GM19099 (cell line): ENCODE data around the gene NPHP4.

ENCODE experiments used
- POLR2A ChIP-seq: IDR thresholded peaks from 3 replicates; pipeline ENCODE4 v1.6.1; 2011; ENCODE audit warnings: low read depth; ENCODE audit not compliant: insufficient read length; ENCODE audit errors: extremely low read depth

NPHP4 gene

DNA sequence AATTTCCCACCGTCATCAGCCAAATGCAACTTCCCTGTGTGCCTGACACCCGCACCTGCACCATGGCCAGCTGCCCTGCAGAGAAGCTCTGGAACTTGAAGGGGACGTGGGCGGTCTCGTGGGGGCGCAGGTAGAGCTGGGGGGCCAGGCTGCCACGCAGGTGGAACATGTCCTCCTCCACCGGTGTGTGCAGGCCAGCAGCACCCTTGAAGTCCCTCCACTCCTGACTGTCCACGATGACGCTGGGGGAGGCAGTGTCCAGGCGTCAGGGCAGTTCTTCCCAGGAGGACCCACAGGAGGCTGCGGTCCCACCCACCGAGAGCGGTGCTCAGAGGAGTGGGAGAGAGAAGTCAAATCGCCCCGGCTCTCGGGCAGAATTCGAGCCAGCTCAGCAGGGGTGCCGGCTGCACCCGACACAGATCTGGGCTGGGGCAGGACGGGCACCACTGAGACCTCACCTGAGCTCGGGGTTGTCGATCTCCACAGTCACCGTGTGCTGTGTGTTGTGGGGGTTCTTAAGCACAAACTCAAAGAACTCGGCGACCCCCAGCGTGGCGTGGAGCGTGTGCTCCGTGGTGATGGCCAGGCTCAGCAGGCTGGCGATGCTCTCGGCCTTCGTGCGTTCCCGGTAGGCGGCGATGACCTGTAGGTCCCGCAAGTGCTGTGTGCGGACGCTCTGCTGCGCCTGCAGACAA, 117.7 kb downstream of the NPHP4 start:
- TF ChIP-seq POLR2A = no peak

DNA sequence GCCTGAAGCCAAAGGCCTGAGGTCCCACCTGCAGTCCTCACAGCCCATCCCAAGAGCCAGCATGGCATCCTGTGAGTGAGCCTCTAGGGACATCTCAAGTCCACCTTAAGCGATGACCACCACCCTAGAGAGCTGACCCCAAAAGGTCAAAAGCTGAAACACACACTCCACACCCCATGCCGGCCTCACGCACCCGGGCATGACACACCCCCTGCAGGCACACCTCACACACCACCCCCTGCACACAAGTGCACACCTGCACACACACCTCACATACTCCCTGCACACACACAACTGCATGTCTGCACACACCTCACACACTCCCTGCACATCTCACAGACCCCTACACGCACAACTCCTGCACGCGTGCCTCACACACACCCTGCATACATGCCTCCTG, 118.7 kb downstream of the NPHP4 start:
- no peak for TF ChIP-seq POLR2A

DNA sequence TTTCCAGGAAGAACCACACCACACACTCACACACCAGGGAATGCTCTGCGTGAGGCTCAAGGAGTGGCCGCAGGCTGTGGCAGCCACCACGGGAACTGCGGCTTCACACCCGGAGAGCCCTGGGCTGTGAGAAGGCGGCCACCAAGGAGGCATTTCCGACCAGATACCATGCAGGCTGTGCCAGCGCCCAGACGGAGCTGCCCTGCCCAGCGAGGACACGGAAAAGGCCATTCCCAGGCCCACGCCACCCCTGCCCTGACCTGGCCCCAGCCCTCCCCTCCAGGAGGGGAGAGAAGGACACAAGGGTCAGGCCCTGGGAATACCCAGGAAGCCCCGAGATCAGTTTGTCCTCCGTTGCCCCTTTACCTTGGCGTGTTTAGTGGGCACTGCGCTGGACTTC, 119.3 kb downstream of the NPHP4 start:
- no peak for TF ChIP-seq POLR2A

DNA sequence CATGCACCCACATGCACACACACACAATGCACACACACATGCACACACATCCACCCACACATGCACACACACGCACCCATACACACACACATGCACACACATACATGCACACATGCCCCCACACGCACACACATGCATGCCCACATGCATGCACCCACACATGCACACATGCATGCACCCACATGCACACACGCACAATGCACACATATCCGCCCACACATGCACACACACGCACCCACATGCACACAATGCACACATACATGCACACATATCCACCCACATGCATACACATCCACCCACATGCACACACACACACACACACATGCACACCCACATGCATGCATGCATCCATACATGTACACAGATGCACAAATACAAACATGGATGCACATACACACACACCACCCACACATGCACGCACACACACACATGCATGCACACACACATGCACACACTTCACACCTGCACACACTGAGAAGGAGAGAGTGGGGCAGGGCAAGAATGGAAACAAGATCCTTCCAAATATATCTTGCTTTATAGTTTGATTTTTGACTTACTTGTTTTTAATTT, 123.2 kb downstream of the NPHP4 start:
- TF ChIP-seq POLR2A = no peak

DNA sequence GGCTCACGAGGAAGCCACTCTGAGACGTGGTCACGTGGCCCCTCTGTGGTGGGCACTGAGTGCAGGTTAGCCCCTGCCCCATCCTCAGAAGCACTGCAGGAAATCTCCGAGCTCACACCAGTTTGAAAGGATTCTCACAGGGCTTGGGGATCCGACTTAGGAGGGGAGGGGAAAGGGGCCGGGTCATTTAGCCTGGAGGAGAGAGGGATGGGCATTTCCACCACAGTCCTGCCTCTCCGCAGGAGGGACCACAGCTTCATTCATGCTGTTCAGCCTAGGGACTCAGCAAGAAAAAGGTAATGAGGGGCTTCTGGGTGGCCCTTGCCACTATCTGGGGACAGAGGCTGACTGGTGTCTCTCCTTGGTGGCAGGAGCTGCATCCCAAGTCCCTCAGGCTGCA, 126.5 kb downstream of the NPHP4 start:
- no peak for TF ChIP-seq POLR2A

DNA sequence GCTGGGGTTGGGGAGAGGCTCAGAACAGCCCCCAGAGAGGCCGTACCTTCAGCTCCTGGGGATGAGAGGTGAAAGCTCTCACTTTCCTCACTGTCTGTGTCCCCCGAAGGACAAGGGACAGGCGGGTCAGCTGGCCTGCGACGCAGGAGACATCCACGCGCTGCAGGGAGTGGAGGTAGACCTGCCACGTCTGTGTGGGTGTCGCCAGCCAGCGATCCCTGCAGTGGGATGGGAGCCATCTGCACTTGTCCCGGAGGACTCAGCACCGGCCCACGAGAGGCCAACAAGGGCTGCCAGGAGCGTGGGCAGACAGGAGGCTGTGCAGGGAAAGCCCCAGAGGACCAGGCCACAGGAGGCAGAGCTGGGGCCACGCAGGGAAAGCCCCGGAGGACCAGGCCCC, 127.2 kb downstream of the NPHP4 start:
- no peak for TF ChIP-seq POLR2A

DNA sequence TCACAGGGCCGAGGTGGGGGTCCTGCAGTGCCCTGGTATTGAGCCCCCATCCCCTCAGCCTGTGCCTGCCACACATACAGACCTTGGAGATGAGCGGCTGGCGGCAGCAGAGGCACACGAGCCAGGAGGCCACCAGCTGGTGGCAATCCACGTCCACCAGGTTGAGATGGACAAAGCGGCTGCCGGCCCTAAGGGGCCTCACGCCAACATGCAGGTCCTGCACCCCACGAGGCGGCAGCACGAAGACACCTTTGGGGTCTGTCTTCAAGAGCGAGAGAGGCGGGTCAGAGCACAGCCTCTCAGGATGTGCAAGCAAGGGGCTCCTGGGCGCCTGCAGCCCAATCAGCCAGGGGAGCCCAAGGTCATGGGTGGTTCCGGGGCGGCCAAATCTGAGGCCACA, 128.0 kb downstream of the NPHP4 start:
- no peak for TF ChIP-seq POLR2A

DNA sequence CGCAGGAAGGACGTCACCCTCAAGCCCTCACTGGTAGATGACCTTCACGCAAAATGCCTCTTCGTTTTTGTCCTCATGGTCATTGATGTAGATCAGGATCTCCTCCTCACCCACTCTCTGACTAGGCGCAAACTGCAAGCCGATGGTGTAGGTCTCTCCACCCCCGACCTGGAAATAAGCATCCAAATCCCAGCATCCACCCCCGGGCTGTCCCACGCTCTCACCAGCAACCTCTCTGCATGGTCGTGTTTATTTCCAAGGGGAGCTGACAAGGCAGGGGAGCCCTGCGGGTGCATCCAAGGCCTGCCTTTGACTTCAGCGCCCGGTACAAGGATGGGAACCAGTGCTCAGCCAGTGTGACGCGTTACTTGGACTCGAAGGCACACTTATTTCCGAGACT, 129.0 kb downstream of the NPHP4 start:
- TF ChIP-seq POLR2A = no peak

DNA sequence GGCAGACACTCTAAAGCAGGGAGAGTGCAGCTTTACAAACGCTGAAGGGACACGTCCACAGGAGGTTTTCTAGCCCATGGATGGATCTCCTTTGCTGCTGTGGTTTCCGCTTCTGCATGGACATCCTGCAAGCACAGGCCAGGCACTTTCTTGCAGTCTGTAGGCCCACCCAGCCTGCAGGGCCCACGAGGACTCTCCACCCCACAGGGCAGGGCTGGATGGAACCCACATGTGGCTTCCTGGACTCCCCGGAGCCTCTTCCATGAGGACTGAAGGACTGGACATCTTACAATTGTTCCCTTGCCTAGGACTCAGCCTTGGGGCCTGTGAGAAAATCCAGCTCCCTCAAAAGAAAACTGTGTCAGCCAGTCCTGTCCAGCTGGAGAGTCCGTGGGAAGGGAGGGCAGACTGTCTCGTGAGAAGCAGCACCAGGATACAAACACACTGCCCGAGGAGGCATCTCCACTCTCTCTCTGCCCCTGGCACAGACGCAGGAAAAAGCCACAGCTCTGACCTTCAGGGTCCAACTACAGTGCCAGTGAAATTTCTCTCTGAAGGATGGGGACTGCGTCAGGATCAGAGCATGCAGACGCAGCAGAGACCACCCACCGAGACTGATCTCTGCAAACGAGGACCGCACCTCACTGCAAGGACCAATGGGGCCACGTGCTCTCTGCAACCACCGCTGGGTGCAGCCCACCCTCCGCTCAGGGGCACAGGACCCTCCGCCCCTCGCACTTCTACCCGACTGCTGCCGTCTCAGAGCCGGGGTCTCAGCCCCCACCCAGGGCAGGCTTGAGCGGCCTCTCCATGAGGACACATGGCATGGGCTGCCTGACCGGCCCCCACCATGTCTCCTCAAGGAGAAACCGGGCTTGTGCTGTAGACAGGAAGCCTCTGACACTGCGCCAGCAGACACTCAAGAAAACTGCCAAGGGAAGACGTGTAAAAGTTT, 130.1 kb downstream of the NPHP4 start:
- TF ChIP-seq POLR2A = no peak

DNA sequence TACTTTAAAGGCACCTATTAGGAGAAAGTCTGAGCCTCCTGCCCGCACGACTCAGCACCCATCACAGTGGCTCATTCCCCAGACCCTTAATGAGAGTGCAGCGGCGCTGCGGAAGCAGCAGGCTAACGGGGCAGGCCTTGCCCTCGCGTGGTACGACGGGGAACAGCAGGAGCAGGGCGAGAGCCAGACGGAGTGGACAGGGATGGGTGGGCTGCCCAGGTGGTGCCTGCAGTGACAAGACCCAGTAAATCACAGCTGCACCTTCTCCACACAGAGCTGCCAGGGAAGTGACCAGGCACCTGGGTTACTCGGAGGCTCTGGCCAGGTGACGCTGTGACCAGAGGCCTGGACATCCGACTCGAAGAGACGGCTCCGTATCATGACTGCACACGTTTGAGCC, 131.9 kb downstream of the NPHP4 start:
- TF ChIP-seq POLR2A = no peak

DNA sequence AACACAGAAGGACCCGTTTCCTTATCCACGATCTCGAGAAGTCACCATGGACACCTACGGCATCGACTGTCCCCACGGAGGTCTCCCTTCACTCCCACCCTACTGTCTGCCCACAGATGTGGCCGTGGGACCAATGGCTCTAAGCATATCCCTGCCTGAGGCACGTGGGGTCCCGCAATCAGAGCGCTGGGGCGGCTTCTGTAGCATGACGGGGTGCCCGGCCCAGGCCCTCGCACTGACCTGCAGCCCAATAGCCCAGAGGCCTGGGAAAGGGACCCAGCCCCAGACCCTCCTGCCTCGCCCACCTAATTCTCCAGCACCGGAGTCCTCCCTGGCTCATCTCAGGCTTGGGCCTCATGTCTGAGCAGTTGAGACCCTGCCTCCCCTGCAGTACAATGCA, 132.5 kb downstream of the NPHP4 start:
- no peak for TF ChIP-seq POLR2A

DNA sequence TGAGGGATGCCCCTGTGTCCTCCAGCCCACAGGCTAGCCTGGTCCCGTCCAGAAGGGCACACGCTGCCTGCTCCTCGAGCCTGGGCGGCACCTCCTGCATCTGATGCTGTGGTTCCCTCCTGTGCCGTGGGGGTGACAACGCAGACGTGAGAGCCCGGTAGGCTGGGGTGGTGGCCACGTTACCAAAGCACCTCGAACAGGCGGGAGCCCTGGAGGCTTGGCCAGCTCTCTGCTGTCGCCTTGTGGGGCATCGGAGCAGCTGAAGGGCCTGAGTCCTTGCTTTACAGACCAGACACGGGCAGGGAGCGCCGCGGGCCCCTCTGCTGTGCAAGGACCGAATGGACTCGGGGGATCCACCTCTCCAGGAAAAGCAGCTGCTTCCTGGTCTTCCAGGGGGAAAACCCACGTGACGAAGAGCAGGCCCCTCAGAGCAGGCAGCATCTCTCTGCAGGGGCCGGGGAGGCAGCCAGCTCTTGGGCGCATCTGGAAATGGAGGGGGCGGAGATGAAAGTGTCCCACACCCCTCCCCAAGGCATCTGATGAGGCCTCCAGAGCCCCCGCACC, 133.3 kb downstream of the NPHP4 start:
- no peak for TF ChIP-seq POLR2A

DNA sequence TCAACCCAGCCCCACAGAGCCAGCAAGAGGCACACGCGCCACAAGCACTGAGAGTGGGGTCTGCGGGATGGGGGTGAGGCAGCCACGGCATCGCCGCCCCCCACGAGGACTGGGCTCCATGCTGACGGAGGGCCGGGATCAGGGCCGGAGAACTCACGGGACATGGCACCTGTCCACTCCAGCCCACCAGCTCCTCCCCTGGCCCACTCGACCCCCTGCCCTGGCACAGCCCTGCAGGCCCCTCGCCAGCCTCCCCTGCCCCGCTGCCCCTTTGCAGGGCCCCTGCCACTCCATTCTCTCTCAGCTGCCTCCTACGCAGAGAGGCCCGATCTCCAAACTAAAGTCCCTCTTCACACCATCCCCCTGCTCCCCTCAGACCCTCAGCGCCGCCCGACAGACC, 134.0 kb downstream of the NPHP4 start:
- TF ChIP-seq POLR2A = no peak

DNA sequence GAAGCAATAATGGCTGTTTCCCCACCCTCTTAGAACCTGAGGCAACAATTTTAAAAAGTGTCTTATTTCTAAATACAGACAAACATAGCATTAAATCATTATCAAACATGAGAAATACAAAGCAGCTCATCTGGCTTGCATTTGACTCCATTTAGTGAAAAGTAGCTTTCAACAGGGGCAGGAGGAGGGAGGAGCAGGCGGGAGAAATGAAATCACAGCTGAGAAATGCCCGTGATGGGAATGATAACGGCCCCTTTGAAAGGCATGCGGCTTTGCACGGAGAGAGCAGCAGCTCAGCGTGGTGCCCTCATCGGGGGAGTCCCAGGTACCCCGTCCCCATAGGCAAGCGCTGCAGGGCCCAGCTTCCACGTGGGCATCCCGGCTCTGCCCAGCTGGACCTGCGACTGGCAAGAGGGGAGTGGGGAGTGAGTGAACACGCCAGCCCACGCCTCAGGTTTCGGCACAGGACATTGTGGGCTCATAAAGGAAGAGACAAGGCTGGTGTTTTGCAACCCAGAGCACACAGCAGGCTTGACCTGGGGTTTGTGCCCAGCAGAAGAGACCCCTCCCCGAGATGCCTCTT, 134.6 kb downstream of the NPHP4 start:
- no peak for TF ChIP-seq POLR2A

DNA sequence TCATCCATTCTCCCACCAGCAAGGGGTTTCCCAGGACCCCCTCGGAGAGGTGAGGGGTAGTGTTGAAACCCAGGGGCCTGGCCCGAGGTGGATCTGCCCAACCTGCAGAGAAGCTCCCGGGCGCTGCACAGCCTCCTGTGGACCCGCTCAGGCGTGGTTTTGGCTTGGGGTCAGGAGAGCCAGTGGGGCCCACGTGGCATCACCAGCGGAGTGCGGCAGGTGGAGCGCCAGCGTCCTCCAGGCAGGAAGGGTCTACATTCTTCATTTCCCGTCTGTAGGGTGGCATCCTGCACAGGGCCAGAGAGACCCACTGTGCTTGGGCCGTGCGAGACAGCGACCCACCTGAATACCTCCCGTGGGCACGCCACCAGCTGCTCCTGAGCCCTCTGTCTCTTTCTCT, 135.2 kb downstream of the NPHP4 start:
- TF ChIP-seq POLR2A = no peak
